NCI-H128 (cell line): ENCODE data around the gene ARHGEF7.

ENCODE experiments used
- DNase-seq: peaks from one replicate; lab custom pipeline; 2025; ENCODE audit not compliant: unreplicated experiment; lab: John Stamatoyannopoulos, UW

Gene ARHGEF7

GRCh38 chr13:111219950-111220349, 104.8 kb downstream of the ARHGEF7 start:
- DNase-seq: no peak

- DNase-seq: no peak
Measured at GRCh38 chr13:111225166-111225565, 110.1 kb downstream of the ARHGEF7 start.

GRCh38 chr13:111225810-111226546, 110.9 kb downstream of the ARHGEF7 start:
- no peak for DNase-seq

GRCh38 chr13:111227405-111227804, 112.3 kb downstream of the ARHGEF7 start:
- no peak for DNase-seq

- DNase-seq: no peak
Measured at GRCh38 chr13:111228262-111229144, 113.4 kb downstream of the ARHGEF7 start.

- DNase-seq: no peak
Measured at GRCh38 chr13:111230385-111230930, 115.3 kb downstream of the ARHGEF7 start.

GRCh38 chr13:111232191-111232590, 117.1 kb downstream of the ARHGEF7 start:
- DNase-seq: no peak

GRCh38 chr13:111233080-111233479, 118.0 kb downstream of the ARHGEF7 start:
- DNase-seq: no peak

GRCh38 chr13:111239764-111240670, 124.9 kb downstream of the ARHGEF7 start:
- no peak for DNase-seq

GRCh38 chr13:111241006-111241755, 126.1 kb downstream of the ARHGEF7 start:
- peak; percentile 57 for DNase-seq

GRCh38 chr13:111241862-111242261, 126.8 kb downstream of the ARHGEF7 start:
- no peak for DNase-seq

- no peak for DNase-seq
Measured at GRCh38 chr13:111242585-111242984, 127.5 kb downstream of the ARHGEF7 start.

GRCh38 chr13:111243981-111244380, 128.9 kb downstream of the ARHGEF7 start:
- DNase-seq: no peak

- no peak for DNase-seq
Measured at GRCh38 chr13:111245576-111246384, 130.7 kb downstream of the ARHGEF7 start.

GRCh38 chr13:111247552-111247951, 132.4 kb downstream of the ARHGEF7 start:
- no peak for DNase-seq

- no peak for DNase-seq
Measured at GRCh38 chr13:111248822-111249221, 133.7 kb downstream of the ARHGEF7 start.

GRCh38 chr13:111249637-111250360, 134.7 kb downstream of the ARHGEF7 start:
- DNase-seq: no peak

- no peak for DNase-seq
Measured at GRCh38 chr13:111251646-111252445, 136.7 kb downstream of the ARHGEF7 start.
